HCT116 (cell line): ENCODE data around the gene RUBCN.
"Not testable (repeated sequence)": the region's sequence is repeated elsewhere in the genome, so short reads cannot be mapped to it uniquely, and the experiment has no call there.

ENCODE experiments used
- EZH2phosphoT487 ChIP-seq: fragments of 200-600 bp; IDR thresholded peaks from 2 replicates; pipeline ENCODE4 v1.6.1; 2018; ENCODE audit warnings: antibody characterized with exemption, borderline replicate concordance
- SIN3A ChIP-seq: IDR thresholded peaks from 2 replicates; pipeline ENCODE4 v1.6.1; 2012; ENCODE audit warnings: low read depth
- ZFX ChIP-seq: fragments of 450-650 bp; IDR thresholded peaks from 2 replicates; pipeline ENCODE4 v1.6.1; 2017

DNA sequence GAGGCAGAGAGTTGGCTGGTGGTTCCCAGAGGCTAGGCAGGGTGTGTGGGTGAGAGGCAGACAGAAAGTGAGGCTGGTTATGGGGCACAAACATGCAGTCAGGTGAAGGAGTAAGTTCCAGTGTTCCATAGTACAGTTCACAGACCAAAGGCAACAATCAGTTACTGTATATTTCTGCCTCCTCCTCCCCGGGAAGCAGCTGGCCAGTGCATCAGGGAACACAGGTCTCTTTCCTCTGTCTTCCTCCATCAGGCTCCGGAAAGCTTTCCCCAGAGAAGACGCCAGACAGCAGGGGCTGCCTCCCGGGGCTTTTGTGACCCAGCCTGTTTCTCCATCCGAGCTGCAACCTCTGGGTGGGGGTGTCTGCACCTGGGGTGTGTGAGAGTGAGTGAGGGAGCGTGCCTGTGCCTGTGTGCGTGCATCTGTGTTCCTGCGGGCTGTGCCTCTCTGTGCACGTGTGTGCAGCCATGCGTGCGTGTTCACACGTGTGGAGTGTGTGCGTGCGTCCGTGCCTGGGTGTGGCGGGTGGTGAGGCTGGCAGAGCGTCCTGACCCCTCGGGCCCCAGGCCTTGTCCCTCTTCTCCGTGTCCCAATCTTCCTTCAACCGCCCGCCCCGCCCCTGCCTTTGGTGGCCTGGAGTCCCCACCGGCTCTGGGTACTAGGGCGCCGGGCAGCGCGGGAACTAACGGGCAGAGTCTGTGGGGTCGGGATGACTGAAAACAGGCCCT, 72.1 kb downstream of the RUBCN start:
- not testable (repeated sequence) for TF ChIP-seq ZFX, SIN3A, EZH2phosphoT487
